Psoas muscle (tissue), 8 donors: ENCODE data around the gene UNC5C. TPM values are rescaled to one million over a fixed set of nuclear protein-coding genes. Genes with fewer than 3 reads are reported as not detected.

ENCODE experiments used
- ATAC-seq, 4 donors: fragments of 200-7000 bp; cut with Tn5 transposase; one replicate each; pipeline ENCODE4 v1.9.1; 2020; ENCODE audit warnings: moderate library complexity in 3 of 4, mild to moderate bottlenecking in 2 of 4
- DNase-seq, 2 donors: peaks; one replicate each; pipeline ENCODE4 v3.0.0-alpha.2; 2020
- H3K27ac ChIP-seq: fragments of 200-600 bp; one replicate; pipeline ENCODE4 v1.8.0; 2022
- H3K27me3 ChIP-seq, 3 donors: fragments of 200-600 bp in 1 of 3; one replicate each; pipeline versions ENCODE4 v1.6.1 to v1.8.0; 2013 to 2022; ENCODE audit warnings: low read length in 2 of 3, mild to moderate bottlenecking in 2 of 3, moderate library complexity in 1 of 3; ENCODE audit not compliant: insufficient read depth in 3 of 3
- H3K36me3 ChIP-seq, 2 donors: fragments of 200-600 bp in 1 of 2; one replicate each; pipeline versions ENCODE4 v1.6.1 to v1.8.0; 2013 to 2022; ENCODE audit warnings: low read depth in 1 of 2, mild to moderate bottlenecking in 1 of 2, moderate library complexity in 1 of 2; ENCODE audit not compliant: insufficient read depth in 1 of 2
- H3K4me1 ChIP-seq: fragments of 200-600 bp; one replicate; pipeline ENCODE4 v1.8.0; 2022
- H3K4me3 ChIP-seq: fragments of 200-600 bp; one replicate; pipeline ENCODE4 v1.8.0; 2022; ENCODE audit warnings: mild to moderate bottlenecking
- H3K9me3 ChIP-seq: fragments of 200-600 bp; one replicate; pipeline ENCODE4 v1.8.0; 2022
- CTCF ChIP-seq: fragments of 200-600 bp; IDR thresholded peaks from one replicate; pipeline ENCODE4 v1.8.0; 2022; ENCODE audit warnings: antibody characterized with exemption
- WGBS, 3 donors: extraction: QIAGEN DNeasy Blood & Tissue Kit; methylation state at CpG; one replicate each; pipeline versions ENCODE4 v1.1.6 to v1.1.7; 2013; 5-methylcytosine and 5-hydroxymethylcytosine counted together
- intact Hi-C, 2 donors: fragments of 100-400 bp; cut with DNase I; formaldehyde crosslinking; loops; one replicate each; pipeline versions ENCODE4 v1.11.0 to v1.14.2; 2022
- polyA plus RNA-seq, 3 donors: library from polyadenylated mRNA; stranded (reverse); fragments of 200-250 nt; gene quantifications; one replicate each; pipeline ENCODE4 v1.2.3, GENCODE V29; 2013
- total RNA-seq, 4 donors: library from RNA; stranded (reverse); fragmentation: NEBNext Ultra II Directional in 2 of 4; extraction: Animal tissue kit (Norgen Biotek cat#: 25700) in 2 of 4; gene quantifications; one replicate each; pipeline versions ENCODE4 v1.2.1 to v1.2.4, GENCODE V29; 2021 to 2023
- donor health status: healthy with polysubstance abuse.
- donor health status: DM: no; HTN: no; CAD: no; lungs with moderate emphysema.
- donor health status: Bipolar disorder and iron deficiency.
- donor health status: healthy.
- donor health status: DM: yes; HTN: yes; CAD: no.
- donor health status: DM: no; HTN: no; CAD: no.
- donor health status: DM: no; HTN: no; CAD: no.
- donor health status: DM: yes; HTN: yes; CAD: no.

The UNC5C gene
- total and polyA plus RNA-seq, 7 donors = 0.04 to 1.1 (median 0.19) TPM

- no peaks in the 10 kb centered on the region for H3K36me3 ChIP-seq
- TF ChIP-seq CTCF = no peak
- no peak overlapping the region for H3K4me3 ChIP-seq
- H3K27me3 ChIP-seq = no peaks in the 10 kb centered on the region
- ATAC-seq = no peak
- H3K27ac ChIP-seq = no peak overlapping the region
- no peaks in the 10 kb centered on the region for H3K9me3 ChIP-seq
- intact Hi-C loops = no loop called here
- no peaks in the 10 kb centered on the region for H3K4me1 ChIP-seq
- DNase-seq = no peak
- WGBS, 3 donors = 37 to 61% (median 44%) methylated on average over 1 of the region's 1 CpG
Observed at GRCh38 chr4:95476121-95476520, 72.7 kb downstream of the UNC5C start.

- Histone ChIP-seq H3K4me3 (no peak overlapping the region), H3K27ac (no peak overlapping the region), H3K36me3 (no peaks in the 10 kb centered on the region), H3K4me1 (no peaks in the 10 kb centered on the region), H3K27me3 (no peaks in the 10 kb centered on the region), H3K9me3 (no peaks in the 10 kb centered on the region)
- no peak for TF ChIP-seq CTCF
- WGBS, 3 donors = 38 to 51% (median 39%) methylated on average over 3 of the region's 3 CpGs
- intact Hi-C loops = no loop called here
- DNase-seq (no peak), ATAC-seq (no peak)
Observed at GRCh38 chr4:95472534-95472933, 76.2 kb downstream of the UNC5C start.

DNA sequence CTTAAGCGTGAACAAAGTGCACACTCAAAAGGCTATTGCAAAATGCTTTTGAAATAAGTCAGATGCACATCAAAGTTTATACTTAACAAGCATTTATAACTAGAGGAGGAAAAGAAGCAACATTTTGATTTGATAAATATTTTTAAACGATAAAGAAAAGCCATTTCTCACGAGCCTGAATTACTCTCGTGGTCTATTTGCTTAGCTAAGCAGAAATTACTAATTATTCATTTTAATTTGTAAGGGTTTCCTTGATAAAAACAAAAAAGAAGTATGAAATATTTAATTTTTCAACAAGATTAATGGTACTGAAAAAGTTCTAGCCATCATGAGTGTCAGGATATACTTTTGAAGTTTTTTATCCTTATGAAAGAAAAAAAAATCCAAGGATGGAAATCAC is 78.2 kb downstream of the UNC5C start:
- 91% methylated on average over 4 of the region's 4 CpGs for WGBS, 3 donors
- no peaks in the 10 kb centered on the region for H3K4me1 ChIP-seq

GRCh38 chr4:95469617-95470016 is 79.2 kb downstream of the UNC5C start:
- 51% methylated on average over 1 of the region's 1 CpG for WGBS, 3 donors
- H3K4me3 ChIP-seq = no peak overlapping the region
- no peaks in the 10 kb centered on the region for H3K36me3 ChIP-seq
- intact Hi-C loops = no loop called here
- ATAC-seq = no peak
- H3K4me1 ChIP-seq = no peaks in the 10 kb centered on the region
- no peak overlapping the region for H3K27ac ChIP-seq
- DNase-seq = no peak
- TF ChIP-seq CTCF = no peak
- no peaks in the 10 kb centered on the region for H3K27me3 ChIP-seq
- H3K9me3 ChIP-seq = no peaks in the 10 kb centered on the region

More for the DNA sequence above, 78.2 kb downstream of the UNC5C start:
- Histone ChIP-seq H3K9me3 (no peaks in the 10 kb centered on the region), H3K36me3 (no peaks in the 10 kb centered on the region), H3K27me3 (no peaks in the 10 kb centered on the region), H3K27ac (no peak overlapping the region), H3K4me3 (no peak overlapping the region)
- TF ChIP-seq CTCF = no peak
- no peak for ATAC-seq
- DNase-seq = no peak
- intact Hi-C loops = no loop called here

- no peak for DNase-seq
- TF ChIP-seq CTCF = no peak
- Histone ChIP-seq H3K9me3 (no peaks in the 10 kb centered on the region), H3K4me3 (no peak overlapping the region), H3K4me1 (no peaks in the 10 kb centered on the region), H3K36me3 (no peaks in the 10 kb centered on the region), H3K27ac (no peak overlapping the region), H3K27me3 (no peaks in the 10 kb centered on the region)
- ATAC-seq = no peak
- 71 to 76% (median 72%) methylated on average over 3 of the region's 3 CpGs for WGBS, 3 donors
- intact Hi-C loops = no loop called here
Observed at GRCh38 chr4:95466791-95467190, 82.0 kb downstream of the UNC5C start.
